Measurements from ENCODE around the gene SLC35A3.

The SLC35A3 gene

DNA sequence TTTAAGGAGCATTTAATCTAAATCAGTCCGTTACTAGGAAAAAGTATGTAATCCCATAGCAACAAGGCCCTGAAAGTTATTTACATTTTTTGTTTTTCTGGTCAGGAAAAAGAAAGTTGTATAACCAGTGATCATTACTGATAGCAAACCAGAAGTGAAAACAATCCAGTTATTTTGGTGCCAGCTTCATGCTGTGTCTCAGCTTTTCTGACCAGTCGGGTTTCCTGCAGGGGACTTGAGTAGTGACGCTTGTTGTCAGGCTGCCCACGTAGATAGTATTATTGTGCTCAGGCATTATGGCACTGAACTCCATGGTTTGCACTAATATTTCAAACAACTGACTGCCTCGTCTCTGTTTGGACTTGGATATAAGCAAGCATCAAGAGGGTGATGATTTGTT, 107.7 kb downstream of the SLC35A3 start:
- no peak for DNase-seq

DNA sequence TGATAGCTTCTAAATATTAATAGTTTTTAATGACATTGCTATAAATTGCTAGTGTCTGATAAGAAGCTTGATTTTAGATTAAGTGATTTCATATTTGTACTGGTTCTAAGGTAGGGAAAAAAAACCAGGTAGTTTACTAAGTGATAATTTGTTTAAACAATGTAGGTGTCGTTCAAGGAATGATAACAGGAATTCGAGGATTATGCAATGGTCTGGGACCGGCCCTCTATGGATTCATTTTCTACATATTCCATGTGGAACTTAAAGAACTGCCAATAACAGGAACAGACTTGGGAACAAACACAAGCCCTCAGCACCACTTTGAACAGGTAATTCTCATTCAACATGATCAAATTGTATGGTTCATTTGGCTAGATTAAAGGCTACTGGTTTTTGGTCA, 110.5 kb downstream of the SLC35A3 start:
- DNase-seq = no peak
